GM12801 (cell line): ENCODE data around the gene ECI2.

Experiments used
- TF ChIP-seq, protein P1 (sequence below): IDR thresholded peaks from one replicate; pipeline ENCODE4 v1.5.1; 2011; ENCODE audit warnings: control low read depth; ENCODE audit not compliant: insufficient read length; ENCODE audit errors: extremely low read depth

ECI2 gene, protein sequence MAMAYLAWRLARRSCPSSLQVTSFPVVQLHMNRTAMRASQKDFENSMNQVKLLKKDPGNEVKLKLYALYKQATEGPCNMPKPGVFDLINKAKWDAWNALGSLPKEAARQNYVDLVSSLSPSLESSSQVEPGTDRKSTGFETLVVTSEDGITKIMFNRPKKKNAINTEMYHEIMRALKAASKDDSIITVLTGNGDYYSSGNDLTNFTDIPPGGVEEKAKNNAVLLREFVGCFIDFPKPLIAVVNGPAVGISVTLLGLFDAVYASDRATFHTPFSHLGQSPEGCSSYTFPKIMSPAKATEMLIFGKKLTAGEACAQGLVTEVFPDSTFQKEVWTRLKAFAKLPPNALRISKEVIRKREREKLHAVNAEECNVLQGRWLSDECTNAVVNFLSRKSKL

DNA sequence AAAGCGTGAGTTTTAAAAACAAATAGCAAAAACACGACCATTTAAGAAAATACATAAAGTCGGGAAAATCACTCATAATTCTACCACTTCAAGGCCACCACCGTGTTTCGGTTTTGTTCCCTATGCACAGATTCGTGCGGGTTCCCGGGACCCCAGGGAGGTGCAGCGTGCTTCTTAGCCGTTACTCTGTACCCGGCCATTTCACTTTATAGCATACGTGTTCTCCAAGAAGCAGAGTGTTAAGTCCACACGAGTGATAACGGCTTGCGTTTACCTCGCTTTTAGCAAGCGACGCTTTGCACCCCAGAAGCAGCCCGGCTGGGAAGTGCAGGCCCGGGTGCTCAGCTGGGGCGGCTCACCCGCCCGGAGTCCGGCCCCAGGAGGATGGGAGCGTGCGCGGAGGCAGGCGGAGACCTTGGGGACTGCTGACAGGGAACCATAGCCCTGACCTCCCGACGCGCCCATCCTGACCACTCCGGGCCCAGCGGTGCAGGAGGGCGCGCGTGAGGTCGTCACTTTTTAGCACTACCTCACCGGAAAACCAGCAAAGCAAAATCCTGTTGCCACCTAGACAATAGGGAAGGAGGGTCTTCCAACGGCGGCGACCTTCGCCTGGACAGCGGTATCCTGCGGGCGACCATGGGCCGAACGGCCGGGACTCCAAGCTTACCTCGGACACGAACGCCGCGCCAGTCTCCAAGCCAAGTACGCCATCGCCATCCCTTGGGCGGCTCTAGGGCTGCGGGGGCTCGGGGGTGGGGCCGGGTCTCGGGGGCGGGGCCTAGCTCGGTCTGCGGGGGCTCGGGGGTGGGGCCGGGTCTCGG, at the start of gene ECI2:
Gene ECI2, minus strand, starts transcription at position 735 of the 824 bp plus-strand sequence. Its CDS starts 15 bp downstream, at position 720.
- TF ChIP-seq, protein P1, sequence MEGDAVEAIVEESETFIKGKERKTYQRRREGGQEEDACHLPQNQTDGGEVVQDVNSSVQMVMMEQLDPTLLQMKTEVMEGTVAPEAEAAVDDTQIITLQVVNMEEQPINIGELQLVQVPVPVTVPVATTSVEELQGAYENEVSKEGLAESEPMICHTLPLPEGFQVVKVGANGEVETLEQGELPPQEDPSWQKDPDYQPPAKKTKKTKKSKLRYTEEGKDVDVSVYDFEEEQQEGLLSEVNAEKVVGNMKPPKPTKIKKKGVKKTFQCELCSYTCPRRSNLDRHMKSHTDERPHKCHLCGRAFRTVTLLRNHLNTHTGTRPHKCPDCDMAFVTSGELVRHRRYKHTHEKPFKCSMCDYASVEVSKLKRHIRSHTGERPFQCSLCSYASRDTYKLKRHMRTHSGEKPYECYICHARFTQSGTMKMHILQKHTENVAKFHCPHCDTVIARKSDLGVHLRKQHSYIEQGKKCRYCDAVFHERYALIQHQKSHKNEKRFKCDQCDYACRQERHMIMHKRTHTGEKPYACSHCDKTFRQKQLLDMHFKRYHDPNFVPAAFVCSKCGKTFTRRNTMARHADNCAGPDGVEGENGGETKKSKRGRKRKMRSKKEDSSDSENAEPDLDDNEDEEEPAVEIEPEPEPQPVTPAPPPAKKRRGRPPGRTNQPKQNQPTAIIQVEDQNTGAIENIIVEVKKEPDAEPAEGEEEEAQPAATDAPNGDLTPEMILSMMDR, result no peak

DNA sequence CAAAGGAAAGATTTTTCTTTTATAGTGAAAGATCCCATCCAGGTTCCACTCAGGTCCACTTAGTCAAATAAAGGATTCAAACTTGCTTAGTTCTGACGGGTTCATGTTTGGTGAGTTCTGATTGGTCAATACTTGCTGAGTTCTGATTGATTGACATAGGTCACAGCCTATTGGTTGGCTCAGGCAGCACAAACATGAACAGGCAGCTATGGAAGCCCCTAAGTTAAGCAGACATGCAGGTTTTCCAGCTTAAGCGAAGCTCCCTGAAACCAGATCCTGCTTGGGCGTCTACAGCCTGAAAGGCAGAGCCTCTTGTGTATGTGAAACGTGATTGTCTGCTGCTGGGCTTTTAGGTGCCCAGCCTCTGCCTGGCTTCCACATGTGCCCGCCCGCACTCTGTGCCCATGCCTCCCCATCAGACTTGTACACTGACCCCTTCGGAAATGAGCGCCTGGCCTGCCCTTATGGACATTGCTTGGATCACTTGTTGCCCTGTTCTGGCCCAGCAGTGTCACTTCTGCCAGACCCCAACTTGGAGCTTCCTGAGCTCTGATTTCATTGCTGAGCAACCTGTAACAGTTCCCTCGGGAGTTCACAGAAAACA, 45.4 kb upstream of the ECI2 start:
- TF ChIP-seq, protein P1, result no peak

DNA sequence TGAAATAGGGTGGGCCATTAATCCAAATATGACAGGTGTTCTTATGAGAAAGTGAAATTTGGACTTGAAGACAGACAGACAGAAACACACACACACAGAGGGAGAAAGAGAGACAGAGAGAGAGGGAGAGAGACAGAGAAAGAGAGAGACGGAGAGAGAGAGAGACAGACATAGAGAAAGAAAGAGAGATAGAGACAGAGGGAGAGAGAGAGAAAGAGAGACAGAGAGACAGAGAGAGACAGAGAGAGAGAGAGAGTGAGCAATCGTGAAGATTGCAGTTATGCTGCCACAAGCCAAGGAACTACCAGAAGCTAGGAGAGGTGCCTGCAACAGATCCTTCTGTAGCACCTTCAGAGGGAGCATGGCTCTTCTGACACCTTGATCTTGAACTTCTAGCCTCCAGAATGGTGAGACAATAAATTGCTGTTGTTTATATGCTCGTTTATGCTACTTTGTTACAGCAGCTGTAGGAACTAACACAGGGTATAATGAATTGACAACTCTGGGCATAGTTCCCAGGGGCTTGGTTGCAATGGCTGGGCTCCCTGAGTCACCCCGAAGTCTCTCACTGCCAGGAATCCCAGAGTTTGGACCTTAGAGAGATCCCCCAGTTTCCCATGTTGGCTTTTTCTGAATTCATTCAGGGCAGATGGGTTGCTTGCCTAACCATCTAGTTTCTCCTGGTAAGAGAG, 44.7 kb upstream of the ECI2 start:
- TF ChIP-seq, protein P1, result no peak

DNA sequence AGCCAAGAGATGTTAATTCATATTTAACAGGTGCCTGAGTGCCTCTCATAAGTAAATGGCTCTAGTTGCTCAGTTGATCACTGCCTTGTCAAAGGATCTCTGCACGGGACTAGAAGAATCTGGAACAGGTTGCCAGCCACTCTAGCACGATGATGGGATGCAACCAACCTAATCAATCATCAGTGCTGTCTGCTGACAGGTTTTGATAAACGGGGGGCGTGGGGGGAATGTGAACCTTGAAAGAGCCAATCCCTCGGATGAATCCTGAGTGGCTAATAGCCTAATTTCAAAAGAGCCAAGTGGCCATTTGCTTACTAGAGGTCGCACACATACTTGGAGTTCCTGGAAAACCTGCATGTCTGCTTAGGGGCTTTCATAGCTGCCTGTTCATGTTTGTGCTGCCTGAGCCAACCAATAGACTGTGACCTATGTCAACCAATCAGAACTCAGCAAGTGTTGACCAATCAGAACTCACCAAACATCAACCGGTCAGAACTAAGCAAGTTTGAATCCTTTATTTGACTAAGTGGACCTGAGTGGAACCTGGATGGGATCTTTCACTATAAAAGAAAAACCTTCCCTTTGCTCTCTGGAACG, 43.5 kb upstream of the ECI2 start:
- TF ChIP-seq, protein P1, result no peak

DNA sequence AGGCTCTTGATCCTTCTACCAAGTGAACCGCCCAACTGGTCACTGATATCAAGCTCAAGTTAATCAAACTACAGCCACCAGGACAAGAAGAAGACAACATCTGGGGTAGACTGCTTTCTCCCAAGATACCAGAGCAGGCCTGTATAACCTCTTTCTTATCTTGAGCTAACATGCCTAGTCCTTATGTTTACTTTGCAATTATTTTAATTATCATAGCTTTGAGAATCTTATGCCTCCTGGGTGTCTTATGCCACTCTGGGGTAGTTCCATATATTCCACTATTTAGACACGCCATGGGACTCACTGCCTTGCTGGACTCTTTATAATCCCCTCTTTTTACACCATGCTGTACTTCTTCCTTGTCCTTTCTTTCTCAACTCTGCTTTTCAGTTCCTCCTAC, 41.5 kb upstream of the ECI2 start:
- TF ChIP-seq, protein P1, result no peak

DNA sequence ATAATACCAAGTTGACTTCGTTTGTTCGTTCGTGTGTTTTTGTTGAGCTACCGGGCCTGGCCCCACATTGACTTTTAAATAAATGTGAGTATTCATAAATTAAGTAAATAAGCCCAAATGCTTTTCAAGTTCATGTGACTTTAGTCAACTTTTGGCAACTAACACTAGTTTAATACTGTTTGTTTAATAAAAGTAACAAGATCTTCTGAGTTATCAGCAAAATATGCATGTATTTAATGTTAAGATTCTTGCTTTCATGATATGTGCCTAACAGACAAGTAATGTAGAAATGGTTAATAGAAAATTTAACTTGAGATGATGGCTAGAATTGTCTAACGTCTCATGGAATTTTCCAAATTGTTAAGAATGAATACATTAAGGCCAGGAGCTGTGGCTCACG, 38.7 kb upstream of the ECI2 start:
- TF ChIP-seq, protein P1, result no peak
